NCI-H146 (cell line): ENCODE results near the gene SPNS1.
A peak's percentile ranks its signal among the peaks of the same experiment; 100 is the strongest.
"Not testable (repeated sequence)": the region's sequence is repeated elsewhere in the genome, so short reads cannot be mapped to it uniquely, and the experiment has no call there.

ENCODE experiments used
- DNase-seq: peaks from one replicate; lab custom pipeline; 2025; lab: John Stamatoyannopoulos, UW

Gene SPNS1, protein sequence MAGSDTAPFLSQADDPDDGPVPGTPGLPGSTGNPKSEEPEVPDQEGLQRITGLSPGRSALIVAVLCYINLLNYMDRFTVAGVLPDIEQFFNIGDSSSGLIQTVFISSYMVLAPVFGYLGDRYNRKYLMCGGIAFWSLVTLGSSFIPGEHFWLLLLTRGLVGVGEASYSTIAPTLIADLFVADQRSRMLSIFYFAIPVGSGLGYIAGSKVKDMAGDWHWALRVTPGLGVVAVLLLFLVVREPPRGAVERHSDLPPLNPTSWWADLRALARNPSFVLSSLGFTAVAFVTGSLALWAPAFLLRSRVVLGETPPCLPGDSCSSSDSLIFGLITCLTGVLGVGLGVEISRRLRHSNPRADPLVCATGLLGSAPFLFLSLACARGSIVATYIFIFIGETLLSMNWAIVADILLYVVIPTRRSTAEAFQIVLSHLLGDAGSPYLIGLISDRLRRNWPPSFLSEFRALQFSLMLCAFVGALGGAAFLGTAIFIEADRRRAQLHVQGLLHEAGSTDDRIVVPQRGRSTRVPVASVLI

DNA sequence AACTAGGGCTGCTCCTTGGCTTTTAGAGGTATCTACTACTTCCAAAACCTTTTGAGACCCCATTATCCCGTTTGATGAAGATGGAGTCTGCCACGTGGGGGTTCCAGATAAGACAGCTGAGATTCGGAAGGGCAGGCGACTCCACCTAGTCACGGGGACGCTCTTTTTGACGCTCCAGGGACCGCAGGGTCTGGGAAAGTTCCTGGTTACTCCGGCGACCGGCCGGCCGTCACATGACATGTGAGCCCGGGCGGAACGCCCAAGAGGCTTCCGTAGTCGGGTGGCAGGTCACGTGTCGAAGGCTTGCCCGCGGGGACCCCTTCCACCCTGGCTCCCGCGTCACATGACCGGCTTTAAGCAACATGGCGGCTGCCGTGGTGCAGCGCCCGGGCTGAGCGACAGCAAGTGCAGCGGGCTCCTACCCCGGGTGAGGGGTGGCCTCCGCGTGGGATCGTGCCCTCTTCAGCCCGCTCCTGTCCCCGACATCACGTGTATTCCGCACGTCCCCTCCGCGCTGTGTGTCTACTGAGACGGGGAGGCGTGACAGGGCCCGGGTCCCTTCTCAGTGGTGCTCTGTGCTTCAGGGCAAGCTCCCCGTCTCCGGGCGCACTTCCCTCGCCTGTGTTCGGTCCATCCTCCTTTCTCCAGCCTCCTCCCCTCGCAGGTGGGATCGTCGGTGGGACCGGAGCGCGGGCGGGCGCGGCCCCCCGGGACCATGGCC lies at the start of gene SPNS1:
Gene SPNS1 (plus strand): TSS at position 342 of the 721 bp plus-strand sequence. CDS start 374 bp downstream, at position 716.
- DNase-seq, result peak; percentile 98

DNA sequence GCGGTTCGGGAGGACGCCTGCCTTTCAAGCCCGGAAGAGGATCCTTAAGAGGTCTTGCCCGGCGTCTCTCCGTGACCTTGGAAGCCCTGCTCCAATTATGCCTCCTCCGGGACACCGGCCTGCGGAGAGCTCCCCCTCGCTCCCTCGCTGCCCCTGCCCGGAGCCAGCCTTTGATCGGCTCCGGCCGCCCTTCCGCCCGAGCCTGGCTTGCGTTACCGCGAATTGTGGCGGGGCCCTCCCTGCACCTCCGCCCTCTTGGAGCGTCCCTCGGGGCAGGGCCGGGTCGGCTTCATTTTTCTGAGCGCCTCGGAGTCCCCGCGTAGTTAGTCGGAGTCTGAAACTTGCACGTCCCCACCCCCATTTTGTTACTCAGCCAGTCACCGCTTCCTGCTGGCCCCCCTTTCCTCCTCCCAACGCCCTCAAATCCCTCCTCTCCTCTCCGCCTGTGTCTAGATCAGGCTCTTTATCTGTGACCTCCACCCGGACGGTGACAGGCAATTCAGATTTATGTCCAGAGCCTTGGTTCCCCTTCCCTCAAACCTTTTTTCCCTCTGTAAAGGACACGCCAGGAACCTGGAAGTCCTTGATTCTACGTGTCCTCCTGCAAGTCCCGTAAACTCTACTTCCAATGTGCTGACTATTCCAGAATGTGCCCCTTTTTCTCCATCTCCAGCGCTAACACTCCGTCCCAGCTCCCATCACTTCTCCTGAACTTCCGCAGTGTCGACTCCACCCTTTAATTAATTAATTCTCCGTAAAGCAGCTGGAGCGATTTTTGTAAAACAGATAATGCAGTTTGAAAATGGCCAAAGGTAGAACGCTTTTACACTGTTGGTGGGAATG lies 49.0 kb upstream of the SPNS1 start:
- peak; percentile 81 for DNase-seq

DNA sequence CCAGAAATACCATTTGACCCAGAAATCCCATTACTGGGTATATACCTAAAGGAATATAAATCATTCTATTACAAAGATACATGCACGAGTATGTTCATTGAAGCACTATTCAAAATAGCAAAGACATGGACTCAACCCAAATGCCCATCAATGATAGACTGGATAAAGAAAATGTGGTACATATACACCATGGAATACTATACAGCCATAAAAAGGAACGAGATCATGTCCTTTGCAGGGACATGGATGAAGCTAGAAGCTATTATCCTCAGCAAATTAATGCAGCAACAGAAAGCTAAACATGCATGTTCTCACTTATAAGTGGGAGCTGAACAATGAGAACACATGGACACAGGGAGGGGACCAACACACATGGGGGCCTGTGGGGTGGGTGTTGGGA lies 48.3 kb upstream of the SPNS1 start:
- not testable (repeated sequence) for DNase-seq

DNA sequence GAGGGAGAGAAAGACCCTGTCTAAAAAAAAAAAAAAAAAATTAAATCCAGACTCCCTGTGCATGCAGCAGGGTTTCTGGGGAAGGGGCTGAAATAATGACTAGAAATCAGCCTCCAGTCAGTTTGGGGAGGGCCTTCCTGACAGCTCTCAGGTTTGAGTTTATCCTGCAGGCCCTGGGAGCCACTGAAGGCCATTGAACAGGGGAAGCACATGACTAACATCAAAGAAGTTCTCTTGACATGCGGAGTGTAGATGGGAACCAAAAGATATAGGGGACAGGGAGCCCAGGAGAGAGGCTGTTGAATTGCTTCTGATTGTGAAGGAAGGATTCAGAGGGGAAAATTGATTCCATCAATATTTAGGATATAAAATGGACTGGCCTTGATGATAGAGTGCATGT lies 46.8 kb upstream of the SPNS1 start:
- DNase-seq, result no peak

DNA sequence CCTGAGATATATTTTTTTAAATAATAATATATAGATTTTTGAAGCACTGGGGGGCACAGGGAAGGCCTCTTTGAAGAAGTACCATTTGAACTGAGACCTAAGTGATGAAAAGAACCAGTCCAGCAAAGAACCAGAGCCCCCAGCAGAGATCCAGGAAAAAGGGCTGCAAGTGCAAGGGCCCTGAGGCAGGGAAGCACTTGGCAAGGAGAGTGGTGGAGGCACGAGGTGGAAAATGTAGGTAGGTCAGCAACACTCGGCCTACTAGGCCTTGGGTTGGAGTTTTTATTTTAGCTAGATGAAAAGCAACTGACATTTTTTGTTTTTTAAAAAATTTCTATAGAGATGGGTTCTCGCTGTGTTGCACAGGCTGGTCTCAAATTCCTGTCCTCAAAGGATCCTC lies 44.4 kb upstream of the SPNS1 start:
- DNase-seq, result no peak

DNA sequence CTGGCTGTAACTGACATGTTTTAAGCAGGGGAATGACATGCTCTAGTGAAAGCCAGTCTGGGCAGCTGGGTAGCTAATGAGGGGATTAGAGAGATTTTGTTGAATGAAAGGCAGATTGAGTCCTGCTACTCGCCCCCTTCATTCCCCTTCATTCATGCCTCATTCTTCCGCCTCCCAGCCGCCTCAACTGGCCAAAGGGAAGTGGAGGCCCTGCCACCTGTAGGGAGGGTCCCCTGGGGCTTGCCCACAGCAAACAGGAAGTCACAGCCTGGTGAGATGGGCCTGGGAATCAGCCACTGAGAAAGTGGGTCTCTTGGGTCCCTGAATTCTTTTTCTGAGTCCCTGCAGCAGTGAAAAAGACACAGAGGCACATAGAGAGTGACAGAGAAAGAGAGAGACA lies 43.9 kb upstream of the SPNS1 start:
- DNase-seq, result no peak

DNA sequence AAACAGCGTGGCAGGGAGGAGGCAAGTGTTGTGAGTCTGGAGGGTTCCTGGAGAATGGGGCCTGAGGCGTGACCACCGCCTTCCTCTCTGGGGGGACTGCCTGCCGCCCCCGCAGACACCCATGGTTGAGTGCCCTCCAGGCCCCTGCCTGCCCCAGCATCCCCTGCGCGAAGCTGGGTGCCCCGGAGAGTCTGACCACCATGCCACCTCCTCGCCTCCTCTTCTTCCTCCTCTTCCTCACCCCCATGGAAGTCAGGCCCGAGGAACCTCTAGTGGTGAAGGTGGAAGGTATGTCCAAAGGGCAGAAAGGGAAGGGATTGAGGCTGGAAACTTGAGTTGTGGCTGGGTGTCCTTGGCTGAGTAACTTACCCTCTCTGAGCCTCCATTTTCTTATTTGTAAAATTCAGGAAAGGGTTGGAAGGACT lies 42.8 kb upstream of the SPNS1 start, which contains the start of gene CD19:
Gene CD19 (plus strand): TSS at position 171 of the 425 bp plus-strand sequence. CDS start 30 bp downstream, at position 201.
- no peak for DNase-seq

DNA sequence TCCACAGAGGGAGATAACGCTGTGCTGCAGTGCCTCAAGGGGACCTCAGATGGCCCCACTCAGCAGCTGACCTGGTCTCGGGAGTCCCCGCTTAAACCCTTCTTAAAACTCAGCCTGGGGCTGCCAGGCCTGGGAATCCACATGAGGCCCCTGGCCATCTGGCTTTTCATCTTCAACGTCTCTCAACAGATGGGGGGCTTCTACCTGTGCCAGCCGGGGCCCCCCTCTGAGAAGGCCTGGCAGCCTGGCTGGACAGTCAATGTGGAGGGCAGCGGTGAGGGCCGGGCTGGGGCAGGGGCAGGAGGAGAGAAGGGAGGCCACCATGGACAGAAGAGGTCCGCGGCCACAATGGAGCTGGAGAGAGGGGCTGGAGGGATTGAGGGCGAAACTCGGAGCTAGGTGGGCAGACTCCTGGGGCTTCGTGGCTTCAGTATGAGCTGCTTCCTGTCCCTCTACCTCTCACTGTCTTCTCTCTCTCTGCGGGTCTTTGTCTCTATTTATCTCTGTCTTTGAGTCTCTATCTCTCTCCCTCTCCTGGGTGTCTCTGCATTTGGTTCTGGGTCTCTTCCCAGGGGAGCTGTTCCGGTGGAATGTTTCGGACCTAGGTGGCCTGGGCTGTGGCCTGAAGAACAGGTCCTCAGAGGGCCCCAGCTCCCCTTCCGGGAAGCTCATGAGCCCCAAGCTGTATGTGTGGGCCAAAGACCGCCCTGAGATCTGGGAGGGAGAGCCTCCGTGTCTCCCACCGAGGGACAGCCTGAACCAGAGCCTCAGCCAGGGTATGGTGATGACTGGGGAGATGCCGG lies 42.0 kb upstream of the SPNS1 start:
- DNase-seq, result no peak

DNA sequence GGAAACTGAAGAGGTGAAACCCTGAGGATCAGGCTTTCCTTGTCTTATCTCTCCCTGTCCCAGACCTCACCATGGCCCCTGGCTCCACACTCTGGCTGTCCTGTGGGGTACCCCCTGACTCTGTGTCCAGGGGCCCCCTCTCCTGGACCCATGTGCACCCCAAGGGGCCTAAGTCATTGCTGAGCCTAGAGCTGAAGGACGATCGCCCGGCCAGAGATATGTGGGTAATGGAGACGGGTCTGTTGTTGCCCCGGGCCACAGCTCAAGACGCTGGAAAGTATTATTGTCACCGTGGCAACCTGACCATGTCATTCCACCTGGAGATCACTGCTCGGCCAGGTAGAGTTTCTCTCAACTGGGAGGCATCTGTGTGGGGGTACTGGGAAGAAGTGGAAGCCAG lies 41.4 kb upstream of the SPNS1 start:
- no peak for DNase-seq

DNA sequence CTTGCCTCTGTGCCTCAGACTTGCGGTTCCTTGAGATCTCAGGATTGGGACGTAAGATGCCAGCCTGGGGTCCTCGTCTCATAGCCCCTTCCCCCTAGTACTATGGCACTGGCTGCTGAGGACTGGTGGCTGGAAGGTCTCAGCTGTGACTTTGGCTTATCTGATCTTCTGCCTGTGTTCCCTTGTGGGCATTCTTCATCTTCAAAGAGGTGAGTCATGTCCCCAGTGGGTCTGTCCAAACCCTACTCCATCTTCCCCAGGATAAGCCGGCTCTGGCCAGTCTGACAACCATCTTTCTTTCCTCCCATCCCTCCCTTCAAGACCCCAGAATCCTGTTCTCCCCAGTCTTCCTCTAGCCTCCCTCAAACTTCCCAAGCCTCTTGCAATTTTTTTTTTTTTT lies 39.2 kb upstream of the SPNS1 start:
- DNase-seq, result no peak

DNA sequence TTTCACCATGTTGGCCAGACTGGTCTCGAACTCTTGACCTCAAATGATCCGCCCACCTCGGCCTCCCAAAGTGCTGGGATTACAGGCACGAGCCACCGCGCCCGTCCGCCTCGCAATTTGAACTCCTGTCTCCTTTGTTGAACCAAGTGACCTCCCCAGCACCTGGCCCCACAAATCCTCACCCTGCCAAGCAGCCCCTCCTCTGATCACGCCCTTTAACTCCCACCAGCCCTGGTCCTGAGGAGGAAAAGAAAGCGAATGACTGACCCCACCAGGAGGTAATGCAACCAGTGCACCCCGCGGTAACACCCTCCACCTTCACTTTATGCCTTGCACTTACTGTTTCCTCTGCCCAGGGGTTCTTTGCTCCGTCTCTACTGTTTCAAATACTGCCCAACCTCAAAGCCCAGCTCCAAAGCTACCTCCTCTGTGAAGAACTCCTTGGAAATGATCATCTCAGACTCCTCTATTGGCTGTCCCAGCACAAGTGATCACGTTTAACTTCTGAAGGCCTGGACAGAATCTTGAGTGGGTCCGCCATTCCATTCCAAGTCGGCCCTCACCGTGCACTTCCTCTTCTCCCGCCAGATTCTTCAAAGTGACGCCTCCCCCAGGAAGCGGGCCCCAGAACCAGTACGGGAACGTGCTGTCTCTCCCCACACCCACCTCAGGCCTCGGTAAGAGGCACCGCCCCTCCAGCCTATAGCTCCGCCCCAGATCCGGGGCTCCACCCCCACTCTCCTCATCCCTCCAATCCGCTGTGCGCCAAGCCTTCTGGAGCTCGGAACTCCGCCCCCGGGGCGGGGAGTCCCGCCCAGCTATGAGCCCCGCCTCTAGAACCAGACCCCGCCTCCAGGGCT lies 38.4 kb upstream of the SPNS1 start:
- DNase-seq, result peak; percentile 92

DNA sequence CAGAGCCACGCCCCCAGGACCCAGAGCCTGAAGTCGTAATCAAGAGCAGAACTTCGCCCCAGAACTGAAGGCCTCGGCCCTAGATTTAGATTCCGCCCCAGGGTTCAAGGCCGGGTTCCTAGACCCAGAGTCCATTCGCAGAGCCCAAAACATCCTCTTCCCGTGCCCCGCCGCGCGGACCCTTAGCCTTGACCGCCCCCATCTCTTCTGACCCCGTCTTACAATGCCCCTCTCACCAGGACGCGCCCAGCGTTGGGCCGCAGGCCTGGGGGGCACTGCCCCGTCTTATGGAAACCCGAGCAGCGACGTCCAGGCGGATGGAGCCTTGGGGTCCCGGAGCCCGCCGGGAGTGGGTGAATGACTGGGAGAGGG lies 37.8 kb upstream of the SPNS1 start:
- DNase-seq, result no peak

DNA sequence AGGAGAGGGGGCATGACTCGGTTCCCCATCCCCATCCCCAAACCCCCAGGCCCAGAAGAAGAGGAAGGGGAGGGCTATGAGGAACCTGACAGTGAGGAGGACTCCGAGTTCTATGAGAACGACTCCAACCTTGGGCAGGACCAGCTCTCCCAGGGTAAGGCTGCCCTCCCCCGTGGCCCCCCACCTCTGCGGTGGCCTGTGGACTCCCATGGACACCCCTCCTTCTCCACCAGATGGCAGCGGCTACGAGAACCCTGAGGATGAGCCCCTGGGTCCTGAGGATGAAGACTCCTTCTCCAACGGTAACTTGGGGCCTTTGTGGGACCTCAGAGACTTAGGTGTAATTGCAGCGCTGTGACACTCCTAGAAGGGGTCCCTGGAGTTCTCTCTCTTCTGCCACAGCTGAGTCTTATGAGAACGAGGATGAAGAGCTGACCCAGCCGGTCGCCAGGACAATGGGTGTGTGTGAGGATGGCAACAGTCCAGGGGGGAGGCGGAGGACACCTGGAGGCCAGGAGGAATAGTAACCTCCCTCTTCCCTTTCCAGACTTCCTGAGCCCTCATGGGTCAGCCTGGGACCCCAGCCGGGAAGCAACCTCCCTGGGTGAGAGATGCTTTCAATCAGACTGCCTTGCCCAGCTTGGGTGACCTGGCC lies 37.2 kb upstream of the SPNS1 start:
- DNase-seq, result no peak

DNA sequence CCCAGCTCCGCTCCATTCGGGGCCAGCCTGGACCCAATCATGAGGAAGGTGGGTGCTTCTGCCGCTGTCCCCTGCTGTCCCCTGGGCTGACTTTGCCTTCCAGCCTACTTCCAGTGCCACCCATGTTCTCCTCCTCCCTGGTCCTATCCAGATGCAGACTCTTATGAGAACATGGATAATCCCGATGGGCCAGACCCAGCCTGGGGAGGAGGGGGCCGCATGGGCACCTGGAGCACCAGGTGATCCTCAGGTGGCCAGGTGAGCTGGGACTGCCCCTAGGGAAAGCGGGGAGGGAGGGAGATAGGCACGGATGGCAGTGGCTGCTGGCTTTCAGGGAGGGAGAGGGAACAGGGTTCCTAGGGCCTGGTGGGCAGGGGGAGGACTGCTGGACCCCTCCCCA lies 35.9 kb upstream of the SPNS1 start:
- no peak for DNase-seq

DNA sequence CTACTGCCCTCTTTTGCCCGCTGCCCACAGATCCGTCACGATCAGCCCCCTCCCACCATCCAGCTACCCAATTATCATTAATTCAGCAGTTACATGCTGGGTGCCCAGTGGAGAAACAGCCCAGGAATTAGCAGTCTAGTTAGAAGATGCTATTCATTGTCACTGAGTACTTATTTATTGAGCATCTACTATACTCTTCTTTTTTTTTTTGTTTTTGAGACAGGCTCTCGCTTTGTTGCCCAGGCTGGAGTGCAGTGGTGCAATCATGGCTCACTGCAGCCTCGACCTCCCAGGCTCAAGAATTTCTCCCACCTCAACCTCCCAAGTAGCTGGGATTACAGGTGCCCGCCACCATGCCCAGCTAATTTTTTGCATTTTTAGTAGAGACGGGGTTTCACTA lies 34.8 kb upstream of the SPNS1 start:
- DNase-seq, result not testable (repeated sequence)

DNA sequence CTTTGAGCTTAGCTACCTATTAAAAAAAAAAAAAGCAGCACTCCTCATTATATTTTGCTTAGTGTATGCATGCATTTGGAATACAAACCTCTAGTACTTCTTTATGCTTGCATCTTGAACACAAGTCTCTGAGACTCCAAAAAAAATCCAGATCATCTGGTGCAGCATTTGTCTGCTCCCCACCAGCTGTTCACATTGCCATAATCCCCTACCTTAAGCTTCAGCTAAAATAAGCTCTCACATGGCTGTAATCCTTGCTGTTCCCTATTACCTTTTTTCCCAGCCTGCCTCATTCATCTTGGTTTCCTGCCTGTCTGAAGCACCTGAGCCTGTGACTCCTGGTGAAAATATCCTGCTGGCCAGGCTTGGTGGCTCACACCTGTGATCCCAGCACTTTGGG lies 31.3 kb upstream of the SPNS1 start:
- DNase-seq, result no peak

DNA sequence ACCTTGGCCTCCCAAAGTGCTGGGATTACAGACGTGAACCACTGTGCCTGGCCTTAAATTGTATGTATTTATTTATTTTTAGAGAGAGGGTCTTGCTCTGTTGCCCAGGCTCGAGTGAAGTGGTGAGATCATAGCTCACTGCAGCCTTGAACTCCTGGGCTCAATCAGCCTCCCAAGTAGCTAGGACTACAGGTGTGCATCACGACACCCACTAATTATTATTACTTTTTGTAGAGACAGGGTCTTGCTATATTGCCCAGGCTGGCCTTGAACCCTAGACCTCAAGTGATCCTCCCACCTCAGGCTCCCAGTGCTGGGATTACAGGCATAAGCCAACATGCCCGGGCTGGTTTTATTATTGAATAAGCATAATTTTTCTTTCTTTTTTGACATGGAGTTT lies 27.9 kb upstream of the SPNS1 start:
- no peak for DNase-seq

DNA sequence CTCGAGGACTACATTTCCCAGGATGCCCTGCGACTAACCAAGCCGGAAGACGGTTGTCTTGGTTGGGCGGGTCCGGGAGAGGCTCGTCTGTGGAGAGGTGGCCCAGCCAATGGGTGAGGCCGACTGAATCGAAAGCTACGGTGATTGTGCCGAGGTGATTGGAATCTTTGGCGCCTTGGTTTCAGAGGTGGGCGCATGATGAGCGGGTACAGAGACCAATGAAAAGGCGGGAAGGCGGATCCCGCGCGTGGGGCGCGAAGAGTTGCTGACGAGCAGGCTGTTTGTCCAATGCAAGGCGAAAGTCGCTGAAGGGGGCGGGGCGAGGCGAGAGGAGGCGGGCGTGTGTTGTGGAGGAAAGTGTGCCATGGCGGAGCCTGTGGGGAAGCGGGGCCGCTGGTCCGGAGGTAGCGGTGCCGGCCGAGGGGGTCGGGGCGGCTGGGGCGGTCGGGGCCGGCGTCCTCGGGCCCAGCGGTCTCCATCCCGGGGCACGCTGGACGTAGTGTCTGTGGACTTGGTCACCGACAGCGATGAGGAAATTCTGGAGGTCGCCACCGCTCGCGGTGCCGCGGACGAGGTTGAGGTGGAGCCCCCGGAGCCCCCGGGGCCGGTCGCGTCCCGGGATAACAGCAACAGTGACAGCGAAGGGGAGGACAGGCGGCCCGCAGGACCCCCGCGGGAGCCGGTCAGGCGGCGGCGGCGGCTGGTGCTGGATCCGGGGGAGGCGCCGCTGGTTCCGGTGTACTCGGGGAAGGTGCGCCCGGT lies 23.7 kb upstream of the SPNS1 start, which contains the start of gene NFATC2IP:
Gene NFATC2IP (plus strand): TSS at position 290 of the 762 bp plus-strand sequence. CDS start 75 bp downstream, at position 365.
- peak; percentile 100 for DNase-seq

DNA sequence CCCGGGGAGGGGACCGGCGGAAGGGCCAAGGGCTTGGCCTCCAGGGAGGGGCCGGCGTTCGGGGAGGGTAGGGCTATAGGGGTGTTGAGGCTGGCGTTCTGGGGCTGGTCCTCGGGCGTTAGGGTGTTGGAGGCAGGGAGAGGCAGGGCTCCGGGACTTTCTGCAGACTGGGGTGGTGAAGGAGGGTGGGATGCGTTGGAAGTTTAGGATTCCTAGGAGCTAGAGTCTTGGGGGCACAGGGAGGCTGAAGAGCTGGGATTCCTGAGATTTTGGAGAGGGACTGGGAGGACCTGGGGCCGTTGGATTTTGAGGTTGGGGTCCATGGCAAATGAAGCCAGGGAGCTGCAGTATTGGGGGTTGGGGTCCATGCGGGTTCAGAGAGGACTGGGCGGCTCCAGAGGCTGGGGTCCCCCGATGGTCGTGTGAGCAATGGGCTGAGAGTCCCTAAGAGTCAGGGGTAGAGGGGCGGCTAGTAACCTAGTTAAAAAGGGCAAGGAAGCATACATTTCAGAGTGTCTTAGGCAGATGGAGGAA lies 23.1 kb upstream of the SPNS1 start:
- DNase-seq, result no peak
